IPS DF 6.9 (cell line): ENCODE measurements around the gene TRAPPC6A.
A peak's percentile ranks its signal among the peaks of the same experiment; 100 is the strongest.

Experiments used
- DNase-seq: peaks from one replicate; pipeline ENCODE4 v3.0.0-alpha.2; 2013; ENCODE audit warnings: low read depth, low spot score
- H3K27ac ChIP-seq: one replicate; pipeline ENCODE4 v1.5.1; 2013; ENCODE audit warnings: low read length, control low read depth
- H3K27me3 ChIP-seq: 2 replicates; pipeline ENCODE4 v1.6.1; 2013; ENCODE audit warnings: mild to moderate bottlenecking, low read length; ENCODE audit not compliant: control insufficient read depth, insufficient read depth
- H3K36me3 ChIP-seq: 2 replicates; pipeline ENCODE4 v1.6.1; 2013; ENCODE audit warnings: low read length; ENCODE audit not compliant: control insufficient read depth, insufficient read depth
- H3K4me1 ChIP-seq: 2 replicates; pipeline ENCODE4 v1.6.1; 2013; ENCODE audit warnings: low read length; ENCODE audit not compliant: control insufficient read depth, insufficient read depth
- H3K4me3 ChIP-seq: 2 replicates; pipeline ENCODE4 v1.5.1; 2013; ENCODE audit warnings: mild to moderate bottlenecking, low read length
- H3K9me3 ChIP-seq: 2 replicates; pipeline ENCODE4 v1.6.1; 2013; ENCODE audit warnings: low read length, inconsistent platforms; ENCODE audit not compliant: control insufficient read depth, insufficient read depth
- WGBS: extraction: QIAGEN DNeasy Blood & Tissue Kit; methylation state at CpG from one replicate; pipeline ENCODE4 v1.1.7; 2013; ENCODE audit warnings: mixed read lengths, missing lambda C conversion rate; ENCODE audit not compliant: insufficient read length, insufficient coverage; 5-methylcytosine and 5-hydroxymethylcytosine counted together

TRAPPC6A gene

DNA sequence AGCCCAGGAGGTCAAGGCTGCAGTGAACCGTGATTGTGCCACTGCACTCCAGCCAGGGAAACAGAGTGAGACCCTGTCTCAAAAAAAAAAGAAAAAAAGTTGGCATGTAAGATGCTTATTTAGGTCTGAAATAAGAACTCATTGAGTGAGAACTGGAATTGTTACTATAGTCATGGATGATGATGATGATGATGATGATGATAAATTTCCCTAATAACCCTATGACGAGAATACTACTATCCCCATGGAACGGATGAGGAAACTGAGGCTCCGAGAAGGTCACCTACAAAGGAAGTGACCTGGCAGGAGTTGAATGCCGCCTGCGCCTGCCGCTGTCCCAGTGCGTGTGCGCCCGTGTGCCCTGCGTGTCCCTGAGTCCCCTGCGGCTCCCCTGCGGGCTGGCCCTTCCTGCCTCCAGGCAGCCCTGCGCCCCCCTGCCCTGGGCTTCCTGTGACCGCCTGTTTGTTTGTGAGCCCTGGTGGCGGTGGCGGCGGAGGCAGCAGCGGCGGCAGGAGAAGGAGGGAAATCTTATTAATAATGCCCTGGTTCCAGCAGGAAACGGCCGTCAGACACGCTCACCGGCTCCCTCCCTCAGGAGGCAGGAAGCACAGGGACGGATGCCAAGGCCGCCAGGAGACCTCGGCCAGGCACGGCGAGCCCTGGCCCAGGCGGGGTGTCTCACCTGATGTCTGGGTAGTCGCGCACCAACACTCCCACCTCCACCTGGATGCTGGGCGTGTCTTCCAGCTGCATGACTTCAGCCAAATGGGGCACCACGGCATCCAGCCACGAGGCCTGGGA lies 37.6 kb upstream of the TRAPPC6A start:
- DNase-seq, result no peak
- H3K4me3 ChIP-seq, result peak overlapping the region; percentile 19; the same call in 1 of the 2 replicates

DNA sequence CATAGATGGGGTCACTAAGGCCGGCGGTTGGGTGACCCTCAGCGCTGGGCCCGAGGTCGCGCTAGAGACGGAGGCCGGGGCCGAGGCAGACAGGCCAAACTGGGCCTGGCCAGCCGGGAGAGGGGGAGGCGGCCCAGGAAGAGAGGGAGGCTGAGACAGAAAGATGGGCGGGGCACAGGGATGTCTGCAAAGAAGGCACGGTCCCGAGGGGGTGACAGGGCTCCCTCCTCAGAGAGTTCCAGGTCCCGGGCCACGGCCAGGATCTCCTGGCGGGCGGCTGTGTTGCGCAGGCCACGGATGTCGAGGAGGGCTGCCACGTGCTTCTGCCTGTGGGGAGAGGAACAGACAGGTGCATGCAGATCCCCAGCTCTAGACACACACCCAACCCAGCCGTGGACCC lies 35.0 kb upstream of the TRAPPC6A start:
- DNase-seq, result no peak

More for the DNA sequence above, 37.6 kb upstream of the TRAPPC6A start:
- no peaks in the 10 kb centered on the region for H3K36me3 ChIP-seq
- no peaks in the 10 kb centered on the region for H3K9me3 ChIP-seq
- WGBS, result no CpG with 5 or more reads among the region's 35 CpGs
- no peak overlapping the region for H3K27ac ChIP-seq
- peaks cover 5% of the 10 kb centered on the region; the same call in 1 of the 2 replicates for H3K4me1 ChIP-seq
- H3K27me3 ChIP-seq, result peaks cover 15% of the 10 kb centered on the region

DNA sequence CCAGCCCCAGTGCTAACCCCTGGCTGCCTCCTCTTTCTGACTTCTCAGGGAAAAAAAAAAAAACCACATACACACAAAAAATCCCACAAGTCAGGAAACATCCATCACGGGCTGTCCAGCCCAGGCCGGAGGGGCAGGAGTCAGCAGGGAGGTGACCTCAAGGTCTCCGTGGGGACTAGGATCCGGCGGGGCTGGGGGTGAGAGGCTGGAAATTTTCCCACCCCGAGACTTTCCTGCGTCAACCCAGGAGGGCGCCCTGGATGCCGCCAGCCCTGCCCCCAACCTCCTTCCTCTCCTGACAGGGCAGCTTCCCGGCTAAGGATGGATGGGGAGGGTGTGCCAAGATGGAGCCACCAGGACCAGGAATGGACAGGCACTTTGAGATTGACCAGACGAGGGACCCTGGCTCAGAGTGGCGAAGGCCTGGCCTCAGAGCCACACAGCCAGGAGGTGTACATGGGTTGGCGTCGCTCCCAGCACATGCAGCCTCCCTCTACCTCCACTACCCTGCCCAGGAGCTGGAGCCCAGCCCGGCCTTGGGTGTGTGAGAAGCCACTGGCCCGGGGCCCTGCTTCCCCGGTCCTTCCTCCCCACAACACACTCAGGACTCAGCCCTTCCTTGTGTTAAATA lies 33.8 kb upstream of the TRAPPC6A start:
- no peak overlapping the region for H3K27ac ChIP-seq
- no CpG with 5 or more reads among the region's 17 CpGs for WGBS
- H3K9me3 ChIP-seq, result no peaks in the 10 kb centered on the region
- no peaks in the 10 kb centered on the region for H3K36me3 ChIP-seq
- H3K27me3 ChIP-seq, result peaks cover 4% of the 10 kb centered on the region
- peaks cover 3% of the 10 kb centered on the region; the same call in 1 of the 2 replicates for H3K4me1 ChIP-seq
- no peak for DNase-seq
- no peak overlapping the region for H3K4me3 ChIP-seq

More for the DNA sequence above, 35.0 kb upstream of the TRAPPC6A start:
- no peak overlapping the region for H3K27ac ChIP-seq
- no CpG with 5 or more reads among the region's 23 CpGs for WGBS
- H3K4me3 ChIP-seq, result no peak overlapping the region
- H3K4me1 ChIP-seq, result peaks cover 3% of the 10 kb centered on the region; the same call in 1 of the 2 replicates
- peaks cover 14% of the 10 kb centered on the region for H3K27me3 ChIP-seq
- no peaks in the 10 kb centered on the region for H3K36me3 ChIP-seq
- no peaks in the 10 kb centered on the region for H3K9me3 ChIP-seq

GRCh38 chr19:45206328-45206727 lies 28.3 kb upstream of the TRAPPC6A start:
- no peak overlapping the region for H3K4me3 ChIP-seq
- H3K27me3 ChIP-seq, result no peaks in the 10 kb centered on the region
- H3K27ac ChIP-seq, result no peak overlapping the region
- no peaks in the 10 kb centered on the region for H3K4me1 ChIP-seq
- H3K9me3 ChIP-seq, result no peaks in the 10 kb centered on the region
- WGBS, result no CpG with 5 or more reads among the region's 3 CpGs
- no peak for DNase-seq
- no peaks in the 10 kb centered on the region for H3K36me3 ChIP-seq

DNA sequence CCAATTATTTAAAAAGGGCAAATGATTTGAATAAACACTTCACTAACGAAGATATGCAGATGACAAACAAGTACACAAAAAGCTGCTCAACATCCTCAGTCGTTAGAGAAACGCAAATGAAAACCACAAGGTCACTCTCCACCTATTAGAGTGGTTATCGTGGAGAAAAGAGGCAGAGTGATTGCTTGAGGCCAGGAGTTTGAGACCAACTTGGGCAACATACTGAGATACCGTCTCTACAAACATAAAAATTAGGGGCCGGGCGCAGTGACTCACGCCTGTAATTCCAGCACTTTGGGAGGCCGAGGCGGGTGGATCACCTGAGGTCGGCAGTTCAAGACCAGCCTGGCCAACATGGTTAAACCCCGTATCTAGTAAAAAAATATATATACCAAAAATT lies 27.8 kb upstream of the TRAPPC6A start:
- no peaks in the 10 kb centered on the region for H3K9me3 ChIP-seq
- no peak for DNase-seq
- H3K27ac ChIP-seq, result no peak overlapping the region
- H3K4me3 ChIP-seq, result no peak overlapping the region
- no CpG with 5 or more reads among the region's 12 CpGs for WGBS
- H3K27me3 ChIP-seq, result no peaks in the 10 kb centered on the region
- H3K4me1 ChIP-seq, result no peaks in the 10 kb centered on the region
- no peaks in the 10 kb centered on the region for H3K36me3 ChIP-seq

- Histone ChIP-seq H3K4me1 (no peaks in the 10 kb centered on the region), H3K27ac (no peak overlapping the region), H3K4me3 (no peak overlapping the region), H3K27me3 (no peaks in the 10 kb centered on the region), H3K9me3 (no peaks in the 10 kb centered on the region), H3K36me3 (no peaks in the 10 kb centered on the region)
- WGBS, result no CpG with 5 or more reads among the region's 6 CpGs
- DNase-seq, result no peak
These were observed 24.6 kb upstream of the TRAPPC6A start for GRCh38 chr19:45202637-45203036.

- H3K27ac ChIP-seq, result no peak overlapping the region
- no peaks in the 10 kb centered on the region for H3K27me3 ChIP-seq
- no peak overlapping the region for H3K4me3 ChIP-seq
- DNase-seq, result no peak
- no CpG with 5 or more reads among the region's 4 CpGs for WGBS
- no peaks in the 10 kb centered on the region for H3K4me1 ChIP-seq
- no peaks in the 10 kb centered on the region for H3K9me3 ChIP-seq
- H3K36me3 ChIP-seq, result no peaks in the 10 kb centered on the region
These were observed 22.5 kb upstream of the TRAPPC6A start for GRCh38 chr19:45200568-45200967.

- WGBS, result no CpG with 5 or more reads among the region's 6 CpGs
- Histone ChIP-seq H3K36me3 (no peaks in the 10 kb centered on the region), H3K9me3 (no peaks in the 10 kb centered on the region), H3K4me1 (no peaks in the 10 kb centered on the region), H3K4me3 (no peak overlapping the region), H3K27ac (no peak overlapping the region), H3K27me3 (no peaks in the 10 kb centered on the region)
- DNase-seq, result no peak
These were observed 17.7 kb upstream of the TRAPPC6A start for GRCh38 chr19:45195764-45196163.

DNA sequence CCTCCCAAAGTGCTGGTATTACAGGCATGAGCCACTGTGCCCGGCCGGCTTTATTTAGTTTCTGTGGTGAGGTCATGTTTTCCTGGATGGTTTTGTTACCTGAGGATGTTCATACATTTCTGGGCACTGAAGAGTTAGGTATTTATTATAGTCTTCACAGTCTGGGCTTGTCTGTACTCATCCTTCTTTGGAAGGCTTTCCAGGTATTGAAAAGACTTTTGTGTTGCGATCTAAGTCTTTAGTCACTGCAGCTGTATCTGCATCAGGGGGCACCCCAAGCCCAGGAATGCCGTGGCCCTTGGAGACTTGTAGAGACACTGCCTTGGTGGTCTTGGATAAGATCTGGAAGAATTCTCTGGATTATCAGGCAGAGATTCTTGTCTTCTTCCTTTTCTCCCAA lies 13.3 kb upstream of the TRAPPC6A start:
- no peaks in the 10 kb centered on the region for H3K36me3 ChIP-seq
- no CpG with 5 or more reads among the region's 4 CpGs for WGBS
- no peak for DNase-seq
- H3K27me3 ChIP-seq, result no peaks in the 10 kb centered on the region
- H3K27ac ChIP-seq, result no peak overlapping the region
- H3K4me3 ChIP-seq, result no peak overlapping the region
- no peaks in the 10 kb centered on the region for H3K9me3 ChIP-seq
- H3K4me1 ChIP-seq, result no peaks in the 10 kb centered on the region

GRCh38 chr19:45189971-45190370 lies 11.9 kb upstream of the TRAPPC6A start:
- no peak for DNase-seq
- no peak overlapping the region for H3K4me3 ChIP-seq
- H3K4me1 ChIP-seq, result no peaks in the 10 kb centered on the region
- H3K27me3 ChIP-seq, result no peaks in the 10 kb centered on the region
- H3K36me3 ChIP-seq, result no peaks in the 10 kb centered on the region
- no peaks in the 10 kb centered on the region for H3K9me3 ChIP-seq
- no peak overlapping the region for H3K27ac ChIP-seq
- no CpG with 5 or more reads among the region's 1 CpG for WGBS
